A549 (cell line): ENCODE results near the gene MAP2.

Experiments used
- BHLHE40 ChIP-seq: IDR thresholded peaks from 2 replicates; pipeline ENCODE4 v1.6.1; 2012; ENCODE audit warnings: low read depth, low read length, inconsistent platforms
- CBX2 ChIP-seq: fragments of 200-600 bp; sonication (generic); IDR thresholded peaks from 2 replicates; pipeline ENCODE4 v1.6.1; 2016; ENCODE audit warnings: low read depth, mild to moderate bottlenecking, borderline replicate concordance
- CTCF ChIP-seq: fragments of >200 bp; sonication (Bioruptor Twin); formaldehyde crosslinking; IDR thresholded peaks from 3 replicates; pipeline ENCODE4 v1.5.1; 2016
- EHF ChIP-seq: fragments of 250-450 bp; sonication (Bioruptor Pico); IDR thresholded peaks from 2 replicates; pipeline ENCODE4 v1.5.0; 2020; ENCODE audit warnings: mild to moderate bottlenecking
- FOSL2 ChIP-seq, 2 experiments: fragments of 450-650 bp in 1 of 2; fragments of >200 bp in 1 of 2; sonication (Bioruptor Twin) in 1 of 2; formaldehyde crosslinking; IDR thresholded peaks; 2 replicates each; pipeline versions ENCODE4 v1.5.0 to v1.6.1; 2016 to 2020; ENCODE audit warnings: mild to moderate bottlenecking in 1 of 2, moderate library complexity in 1 of 2
- JUNB ChIP-seq: fragments of >200 bp; sonication (Bioruptor Twin); formaldehyde crosslinking; IDR thresholded peaks from 2 replicates; pipeline ENCODE4 v1.6.1; 2016
- NFE2L2 ChIP-seq: fragments of 150-350 bp; conservative IDR thresholded peaks from 2 replicates; pipeline ENCODE4 v1.6.1; 2014; ENCODE audit warnings: low read length
- PBX3 ChIP-seq: IDR thresholded peaks from 2 replicates; pipeline ENCODE4 v1.6.1; 2012
- PHF8 ChIP-seq: fragments of 200-600 bp; sonication (generic); IDR thresholded peaks from 2 replicates; pipeline ENCODE4 v1.6.1; 2016; ENCODE audit warnings: low read depth, mild to moderate bottlenecking, antibody characterized with exemption, moderate library complexity, borderline replicate concordance
- REST ChIP-seq: fragments of 200-600 bp; sonication (generic); IDR thresholded peaks from 2 replicates; pipeline ENCODE4 v1.6.1; 2016; ENCODE audit warnings: antibody characterized with exemption, mild to moderate bottlenecking, moderate library complexity
- RNF2 ChIP-seq: fragments of 200-600 bp; sonication (generic); IDR thresholded peaks from 2 replicates; pipeline ENCODE4 v1.6.1; 2016; ENCODE audit warnings: low read depth, mild to moderate bottlenecking, antibody characterized with exemption, moderate library complexity, borderline replicate concordance
- SMC3 ChIP-seq: fragments of >200 bp; sonication (Bioruptor Twin); formaldehyde crosslinking; IDR thresholded peaks from 3 replicates; pipeline ENCODE4 v1.6.1; 2018; ENCODE audit warnings: inconsistent platforms
- ZFP36 ChIP-seq: fragments of 450-650 bp; IDR thresholded peaks from 2 replicates; pipeline ENCODE4 v1.6.1; 2014; ENCODE audit warnings: borderline replicate concordance; ENCODE audit not compliant: partially characterized antibody

DNA sequence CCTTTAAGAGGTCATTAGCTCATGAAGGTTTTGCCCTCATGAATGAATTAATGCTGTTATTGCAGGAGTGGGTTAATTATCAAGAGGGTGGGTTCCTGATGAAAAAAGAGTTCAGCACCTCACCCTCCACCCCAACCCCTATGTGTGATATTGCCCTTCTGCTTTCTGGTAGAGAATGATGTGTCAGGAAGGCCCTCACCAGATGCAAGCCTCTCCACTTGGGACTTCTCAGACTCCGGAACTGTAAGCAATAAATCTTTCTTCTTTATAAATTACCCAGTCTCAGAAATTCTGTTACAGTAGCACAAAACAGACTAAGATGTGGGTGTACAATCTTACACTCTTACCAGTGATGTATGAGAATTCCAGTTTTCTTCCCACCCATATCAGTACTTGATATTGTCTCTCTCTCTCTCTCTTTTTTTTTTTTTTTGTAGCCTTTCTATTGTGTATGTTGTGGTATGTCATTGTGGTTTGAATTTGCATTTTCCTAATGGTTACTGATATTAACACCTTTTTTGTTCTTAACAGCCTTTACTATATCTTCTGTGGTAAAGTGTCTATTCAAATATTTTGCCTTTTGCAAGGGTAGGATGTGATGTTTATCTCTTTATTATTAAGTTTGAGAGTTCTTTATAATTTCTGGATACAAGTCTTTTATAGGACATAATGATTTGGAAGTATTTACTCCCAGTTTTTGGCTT is 10.4 kb upstream of the MAP2 start:
- TF ChIP-seq BHLHE40 (no peak), CTCF (no peak), SMC3 (no peak), REST (no peak), PBX3 (no peak), ZFP36 (no peak), EHF (CRISPR knock-in tag) (no peak), NFE2L2 (no peak), CBX2 (no peak), PHF8 (no peak), RNF2 (no peak), FOSL2 (IDR thresholded peaks at IDR 0.05) (no peak), FOSL2 (CRISPR knock-in tag; IDR thresholded peaks at IDR 0.05) (no peak), JUNB (no peak)
